Measurements from ENCODE around the gene IL1A.

- TF ChIP-seq, protein P1, sequence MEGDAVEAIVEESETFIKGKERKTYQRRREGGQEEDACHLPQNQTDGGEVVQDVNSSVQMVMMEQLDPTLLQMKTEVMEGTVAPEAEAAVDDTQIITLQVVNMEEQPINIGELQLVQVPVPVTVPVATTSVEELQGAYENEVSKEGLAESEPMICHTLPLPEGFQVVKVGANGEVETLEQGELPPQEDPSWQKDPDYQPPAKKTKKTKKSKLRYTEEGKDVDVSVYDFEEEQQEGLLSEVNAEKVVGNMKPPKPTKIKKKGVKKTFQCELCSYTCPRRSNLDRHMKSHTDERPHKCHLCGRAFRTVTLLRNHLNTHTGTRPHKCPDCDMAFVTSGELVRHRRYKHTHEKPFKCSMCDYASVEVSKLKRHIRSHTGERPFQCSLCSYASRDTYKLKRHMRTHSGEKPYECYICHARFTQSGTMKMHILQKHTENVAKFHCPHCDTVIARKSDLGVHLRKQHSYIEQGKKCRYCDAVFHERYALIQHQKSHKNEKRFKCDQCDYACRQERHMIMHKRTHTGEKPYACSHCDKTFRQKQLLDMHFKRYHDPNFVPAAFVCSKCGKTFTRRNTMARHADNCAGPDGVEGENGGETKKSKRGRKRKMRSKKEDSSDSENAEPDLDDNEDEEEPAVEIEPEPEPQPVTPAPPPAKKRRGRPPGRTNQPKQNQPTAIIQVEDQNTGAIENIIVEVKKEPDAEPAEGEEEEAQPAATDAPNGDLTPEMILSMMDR (IDR thresholded peaks at IDR 0.05): no peak
- no peak for TF ChIP-seq POLR2A (IDR thresholded peaks at IDR 0.05; ENCODE audit: low read depth)
Measured at GRCh38 chr2:112727276-112728028, 56.8 kb downstream of the IL1A start.

Measured in esophagus muscularis mucosa (tissue), 3 donors.